ENCODE measurements around the gene CNNM3.

DNA sequence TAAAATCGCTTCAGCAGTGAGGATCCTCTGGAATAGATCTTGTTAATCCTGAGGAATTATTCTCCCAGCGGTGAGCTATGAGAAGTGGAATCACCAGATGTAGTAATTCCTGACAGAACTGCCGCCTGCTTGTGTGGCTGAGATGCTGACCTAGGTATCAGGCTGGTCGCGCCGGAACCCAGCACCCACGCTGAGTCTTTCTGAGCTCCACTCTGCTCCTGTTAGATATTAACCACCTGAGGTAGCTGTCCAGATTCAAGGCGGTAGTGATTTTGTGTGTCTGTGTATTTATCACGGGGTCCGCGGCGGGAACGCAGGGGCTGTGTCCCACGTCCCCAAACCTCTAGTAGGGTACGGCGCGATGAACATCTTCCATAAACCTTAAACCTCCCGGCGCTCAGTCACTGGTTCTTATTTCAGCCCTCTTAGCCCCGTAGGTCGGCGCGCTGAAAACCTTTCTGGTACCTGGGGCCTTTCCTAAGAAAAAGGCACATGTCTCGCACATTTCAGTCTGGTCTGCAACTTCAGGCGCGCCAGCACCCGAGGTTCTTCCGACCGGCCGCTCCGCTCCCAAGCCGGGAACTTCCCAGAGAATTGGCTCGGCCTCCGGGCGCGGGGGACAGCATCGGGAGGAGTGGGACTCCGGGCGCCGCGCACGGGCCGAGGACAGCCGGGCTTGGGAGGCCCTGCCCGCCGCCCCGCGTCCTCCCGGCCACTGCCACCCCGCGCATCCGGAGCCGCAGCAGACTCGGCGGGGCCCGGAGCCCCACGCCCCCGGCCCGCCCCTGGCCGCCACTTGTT is 542 bp upstream of the CNNM3 start:
- TF ChIP-seq, protein P1, sequence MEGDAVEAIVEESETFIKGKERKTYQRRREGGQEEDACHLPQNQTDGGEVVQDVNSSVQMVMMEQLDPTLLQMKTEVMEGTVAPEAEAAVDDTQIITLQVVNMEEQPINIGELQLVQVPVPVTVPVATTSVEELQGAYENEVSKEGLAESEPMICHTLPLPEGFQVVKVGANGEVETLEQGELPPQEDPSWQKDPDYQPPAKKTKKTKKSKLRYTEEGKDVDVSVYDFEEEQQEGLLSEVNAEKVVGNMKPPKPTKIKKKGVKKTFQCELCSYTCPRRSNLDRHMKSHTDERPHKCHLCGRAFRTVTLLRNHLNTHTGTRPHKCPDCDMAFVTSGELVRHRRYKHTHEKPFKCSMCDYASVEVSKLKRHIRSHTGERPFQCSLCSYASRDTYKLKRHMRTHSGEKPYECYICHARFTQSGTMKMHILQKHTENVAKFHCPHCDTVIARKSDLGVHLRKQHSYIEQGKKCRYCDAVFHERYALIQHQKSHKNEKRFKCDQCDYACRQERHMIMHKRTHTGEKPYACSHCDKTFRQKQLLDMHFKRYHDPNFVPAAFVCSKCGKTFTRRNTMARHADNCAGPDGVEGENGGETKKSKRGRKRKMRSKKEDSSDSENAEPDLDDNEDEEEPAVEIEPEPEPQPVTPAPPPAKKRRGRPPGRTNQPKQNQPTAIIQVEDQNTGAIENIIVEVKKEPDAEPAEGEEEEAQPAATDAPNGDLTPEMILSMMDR (IDR thresholded peaks at IDR 0.05; ENCODE audit: poor library complexity): no peak
- TF ChIP-seq EZH2 (IDR thresholded peaks at IDR 0.05; ENCODE audit: borderline replicate concordance): no peak
- TF ChIP-seq EZH2phosphoT487 (IDR thresholded peaks at IDR 0.05; ENCODE audit: low read depth, severe bottlenecking, unreplicated experiment): no peak

Measured in hepatocyte (in vitro differentiated cells).